NCI-H2196 (cell line): ENCODE data around the gene TRMT112.

ENCODE experiments used
- DNase-seq: peaks from one replicate; lab custom pipeline; 2025; ENCODE audit not compliant: unreplicated experiment; lab: John Stamatoyannopoulos, UW

Gene TRMT112

DNA sequence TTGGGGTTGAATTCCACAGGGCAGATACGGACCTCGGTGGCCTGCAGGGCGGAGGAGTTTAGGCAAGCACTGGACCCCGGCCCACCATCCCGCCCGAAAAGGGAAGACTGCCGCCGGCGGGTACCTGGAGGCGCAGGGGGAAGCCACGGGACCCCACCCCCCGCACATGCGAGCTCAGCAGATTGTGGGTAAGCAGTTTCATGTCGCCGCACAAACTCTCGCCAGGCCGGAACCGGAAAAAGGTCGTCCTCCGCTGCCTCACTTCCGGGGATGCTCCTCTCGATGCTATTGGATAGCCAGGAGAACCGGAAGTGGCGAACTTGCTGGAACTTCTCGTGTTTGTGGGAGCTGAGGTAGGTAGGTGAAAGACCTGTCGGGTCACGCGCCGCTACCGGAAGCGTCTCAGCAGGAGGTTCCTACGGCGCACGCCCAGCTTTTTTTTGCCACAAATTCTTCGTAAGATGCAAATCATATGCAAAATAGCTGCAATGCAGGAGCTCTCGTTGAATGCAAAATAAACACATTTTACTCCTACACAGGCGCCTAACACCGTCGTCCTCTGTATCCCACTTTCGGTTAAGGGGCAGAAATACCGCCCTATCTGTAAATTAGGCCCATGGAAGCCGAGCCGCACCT, at the start of gene TRMT112:
Gene TRMT112 (minus strand): TSS at position 235 of the 636 bp plus-strand sequence. CDS start 33 bp downstream, at position 202.
- peak; percentile 96 for DNase-seq

- no peak for DNase-seq
Observed at GRCh38 chr11:64366751-64367150, 49.4 kb upstream of the TRMT112 start.

DNA sequence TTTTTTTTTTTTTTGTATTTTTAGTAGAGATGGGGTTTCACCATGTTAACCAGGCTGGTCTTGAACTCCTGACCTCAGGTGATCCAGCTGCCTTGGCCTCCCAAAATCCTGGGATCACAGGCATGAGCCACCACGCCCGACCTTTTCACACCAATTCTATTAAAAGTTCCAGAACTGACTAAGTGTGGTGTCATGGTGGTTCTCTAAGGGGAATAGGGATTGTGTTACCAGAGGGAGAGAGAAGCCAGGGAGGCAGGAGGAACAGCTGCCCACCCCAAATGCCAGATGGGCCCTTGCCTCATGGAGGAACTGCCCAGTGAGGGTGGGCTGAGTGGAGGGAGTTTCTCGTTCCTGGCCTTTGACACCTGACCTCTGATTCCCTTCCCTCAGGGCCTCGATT, 47.6 kb upstream of the TRMT112 start:
- no peak for DNase-seq

- DNase-seq, result no peak
Observed at GRCh38 chr11:64364435-64364834, 47.1 kb upstream of the TRMT112 start.

- DNase-seq, result no peak
Observed at GRCh38 chr11:64362339-64362738, 45.0 kb upstream of the TRMT112 start.

DNA sequence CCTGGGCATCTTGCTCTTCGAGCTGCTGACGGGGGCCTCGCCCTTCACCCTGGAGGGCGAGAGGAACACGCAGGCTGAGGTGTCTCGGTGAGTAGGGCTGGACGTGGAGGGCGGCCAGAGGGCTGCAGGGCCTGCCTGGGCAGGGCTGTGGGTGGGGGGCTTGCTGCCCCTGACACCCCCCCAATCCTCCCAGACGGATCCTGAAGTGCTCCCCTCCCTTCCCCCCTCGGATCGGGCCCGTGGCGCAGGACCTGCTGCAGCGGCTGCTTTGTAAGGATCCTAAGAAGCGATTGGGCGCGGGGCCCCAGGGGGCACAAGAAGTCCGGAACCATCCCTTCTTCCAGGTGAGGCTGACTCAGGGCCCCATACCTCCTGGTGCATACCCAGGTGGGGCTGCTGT, 44.3 kb upstream of the TRMT112 start:
- DNase-seq, result no peak

GRCh38 chr11:64360448-64360921, 43.1 kb upstream of the TRMT112 start:
- no peak for DNase-seq

DNA sequence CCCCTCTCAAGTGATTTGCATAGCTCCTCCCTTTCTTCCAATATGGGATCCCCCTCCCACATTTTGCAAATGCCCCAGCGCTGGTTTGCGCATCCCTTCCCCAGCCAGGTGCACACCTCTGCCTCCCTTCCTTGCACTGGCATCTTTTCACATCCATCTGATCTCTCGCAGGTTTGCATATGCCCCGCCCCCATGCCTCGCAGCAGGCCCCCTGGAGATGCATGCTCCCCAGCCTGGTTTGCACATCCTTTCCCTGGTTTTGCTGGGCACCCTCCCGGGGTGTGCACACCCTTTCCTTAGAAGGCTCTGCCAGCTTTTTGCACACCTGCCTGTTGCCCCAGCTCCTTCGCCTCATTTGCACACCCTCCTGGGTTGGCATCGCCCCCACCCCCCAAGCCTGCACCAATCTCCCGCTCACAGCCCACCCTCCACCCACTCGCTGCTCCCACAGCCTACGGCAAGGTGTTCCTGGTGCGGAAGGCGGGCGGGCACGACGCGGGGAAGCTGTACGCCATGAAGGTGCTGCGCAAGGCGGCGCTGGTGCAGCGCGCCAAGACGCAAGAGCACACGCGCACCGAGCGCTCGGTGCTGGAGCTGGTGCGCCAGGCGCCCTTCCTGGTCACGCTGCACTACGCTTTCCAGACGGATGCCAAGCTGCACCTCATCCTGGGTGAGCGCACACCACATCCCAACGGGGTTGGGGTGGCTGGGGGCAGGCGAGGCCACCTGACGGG, 42.5 kb upstream of the TRMT112 start:
- no peak for DNase-seq

DNA sequence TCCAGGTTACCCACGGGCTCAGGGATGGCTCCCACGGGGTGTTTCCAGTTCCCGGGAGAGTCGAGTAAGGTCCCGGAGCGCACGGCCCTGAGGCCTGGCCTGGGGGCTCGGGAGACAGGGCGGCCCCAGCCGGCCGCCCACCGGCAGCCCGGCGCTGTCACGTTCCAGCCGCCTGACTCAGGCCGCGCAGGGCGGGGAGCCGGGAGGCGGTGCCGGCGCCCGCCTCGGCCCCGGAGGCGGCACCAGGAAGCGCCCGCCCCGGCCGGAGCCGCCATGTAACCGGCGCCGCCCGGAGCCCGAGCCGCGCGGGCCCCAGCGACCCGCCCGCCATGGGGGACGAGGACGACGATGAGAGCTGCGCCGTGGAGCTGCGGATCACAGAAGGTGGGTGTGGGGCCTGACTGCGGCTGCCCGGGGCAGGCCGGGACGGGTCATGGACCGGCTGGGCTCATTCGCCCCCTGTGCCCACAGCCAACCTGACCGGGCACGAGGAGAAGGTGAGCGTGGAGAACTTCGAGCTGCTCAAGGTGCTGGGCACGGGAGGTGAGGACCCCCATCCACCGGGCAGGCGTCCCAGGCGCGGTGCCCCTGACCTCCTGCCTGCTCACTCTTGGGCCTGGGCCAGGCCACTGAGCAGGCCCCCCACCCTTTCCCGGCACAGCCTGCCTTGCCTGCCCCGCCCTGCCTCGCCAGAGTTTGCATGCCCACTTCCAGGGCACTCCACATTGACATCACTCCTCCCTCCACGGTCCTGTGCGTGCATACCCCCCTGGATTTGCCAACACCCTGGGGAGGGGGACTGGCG, 41.8 kb upstream of the TRMT112 start, which contains the start of gene RPS6KA4:
Gene RPS6KA4 (plus strand): TSS at position 256 of the 805 bp plus-strand sequence. CDS start 74 bp downstream, at position 330.
- peak; percentile 61 for DNase-seq

GRCh38 chr11:64358536-64358906, 41.2 kb upstream of the TRMT112 start:
- no peak for DNase-seq

- DNase-seq, result no peak
Observed at GRCh38 chr11:64357904-64358535, 40.7 kb upstream of the TRMT112 start.

GRCh38 chr11:64357446-64357845, 40.1 kb upstream of the TRMT112 start:
- no peak for DNase-seq

GRCh38 chr11:64356498-64357411, 39.4 kb upstream of the TRMT112 start:
- peak; percentile 66 for DNase-seq

DNA sequence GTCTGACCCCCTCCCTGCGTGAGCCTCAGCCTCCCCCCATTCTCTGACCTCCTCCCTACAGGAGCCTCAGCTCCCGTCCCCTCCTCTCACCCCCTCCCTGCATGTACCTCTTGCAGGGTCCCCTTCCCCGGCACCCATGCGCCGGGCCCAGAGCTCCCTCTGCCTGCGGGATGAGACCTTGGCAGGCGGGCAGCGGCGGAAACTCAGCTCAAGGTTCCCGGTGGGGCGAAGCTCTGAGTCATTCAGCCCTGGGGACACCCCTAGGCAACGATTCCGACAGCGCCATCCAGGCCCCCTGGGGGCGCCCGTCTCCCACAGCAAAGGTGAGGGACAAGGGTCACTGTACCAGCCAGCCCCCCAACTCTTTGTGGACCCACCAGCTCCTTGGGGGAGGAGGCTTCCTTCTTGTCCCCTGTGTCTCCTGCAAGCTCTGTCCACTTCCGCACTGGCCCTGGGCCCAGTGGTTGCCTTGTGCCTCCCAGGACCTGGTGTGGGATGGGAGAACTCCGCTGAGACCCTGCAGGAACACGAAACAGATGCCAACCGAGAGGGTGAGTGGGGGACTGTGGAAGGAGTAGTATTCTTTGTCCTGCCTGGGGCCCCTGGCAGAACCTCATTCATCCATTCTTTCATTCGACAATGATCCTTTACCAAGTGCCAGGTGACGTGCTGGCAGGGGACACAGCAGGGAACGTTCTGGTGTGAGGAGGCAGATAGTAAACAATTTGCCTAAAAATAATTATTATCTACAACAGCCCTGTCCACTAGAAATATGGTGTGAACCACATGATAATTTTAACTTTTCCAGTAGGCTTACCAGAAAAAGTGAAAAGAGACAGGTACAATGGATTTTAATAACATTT, 38.0 kb upstream of the TRMT112 start:
- peak; percentile 71 for DNase-seq

- no peak for DNase-seq
Observed at GRCh38 chr11:64353715-64354506, 36.6 kb upstream of the TRMT112 start.

- peak; percentile 68 for DNase-seq
Observed at GRCh38 chr11:64352995-64353714, 35.8 kb upstream of the TRMT112 start.

GRCh38 chr11:64352099-64352994, 35.0 kb upstream of the TRMT112 start:
- peak; percentile 46 for DNase-seq
